NCI-H146 treated with DMSO at 0.1 percent for 48 hours (cell line): Measurements from ENCODE around the gene MPZL2.
A peak's percentile ranks its signal among the peaks of the same experiment; 100 is the strongest.

Source experiments
- DNase-seq: peaks from one replicate; lab custom pipeline; 2025; ENCODE audit not compliant: unreplicated experiment; lab: John Stamatoyannopoulos, UW

The MPZL2 gene

DNA sequence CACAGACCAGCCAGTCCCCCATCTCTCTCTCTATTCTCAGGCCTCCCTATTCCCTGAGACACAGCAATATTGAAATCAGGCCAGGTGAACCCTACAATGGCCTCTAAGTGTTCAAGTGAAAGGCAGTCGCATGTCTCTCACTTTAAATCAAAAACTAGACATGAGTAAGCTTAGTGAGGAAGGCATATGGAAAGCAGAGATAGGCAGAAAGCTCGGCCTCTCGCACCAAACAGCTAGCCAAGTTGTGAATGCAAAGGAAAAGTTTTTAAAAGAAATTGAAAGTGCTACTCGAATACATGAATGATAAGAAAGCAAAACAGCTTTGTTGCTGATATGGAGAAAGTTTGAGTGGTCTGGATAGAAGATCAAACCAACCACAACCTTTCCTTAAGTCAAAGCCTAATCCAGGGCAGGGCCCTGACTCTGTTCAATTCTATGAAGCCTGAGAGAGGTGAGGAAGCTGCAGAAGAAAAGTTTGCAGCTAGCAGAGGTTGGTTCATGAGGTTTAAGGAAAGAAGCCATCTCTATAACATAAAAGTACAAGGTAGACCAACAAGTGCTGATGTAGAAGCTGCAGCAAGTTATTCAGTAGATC lies 19.8 kb upstream of the MPZL2 start:
- no peak for DNase-seq

DNA sequence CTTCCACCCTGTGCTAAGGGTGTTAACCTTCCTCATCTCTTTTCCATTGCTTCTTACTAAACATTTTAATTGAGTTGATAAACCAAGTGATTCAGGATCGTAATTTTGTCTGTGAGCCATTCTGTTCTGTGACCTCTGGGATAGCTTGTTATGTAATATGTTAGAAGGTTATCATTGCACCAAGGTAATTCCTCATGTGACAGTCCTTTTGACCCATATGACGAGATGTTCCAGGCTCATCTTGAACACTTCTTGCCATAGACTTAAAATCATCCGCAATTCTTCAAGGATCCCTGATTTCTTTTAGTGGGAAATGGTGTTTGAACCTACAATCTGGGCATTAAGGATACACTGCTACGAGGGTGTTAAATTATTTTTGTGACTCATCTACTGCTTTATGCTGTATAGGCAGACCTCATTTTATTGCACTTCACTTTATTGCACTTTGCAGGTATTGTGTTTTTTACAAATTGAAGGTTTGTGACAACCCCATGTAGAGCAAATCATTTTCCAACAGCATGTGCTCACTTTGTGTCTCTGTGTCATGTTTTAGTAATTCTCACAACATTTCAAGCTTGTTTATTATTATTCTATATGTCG lies 19.0 kb upstream of the MPZL2 start:
- no peak for DNase-seq

DNA sequence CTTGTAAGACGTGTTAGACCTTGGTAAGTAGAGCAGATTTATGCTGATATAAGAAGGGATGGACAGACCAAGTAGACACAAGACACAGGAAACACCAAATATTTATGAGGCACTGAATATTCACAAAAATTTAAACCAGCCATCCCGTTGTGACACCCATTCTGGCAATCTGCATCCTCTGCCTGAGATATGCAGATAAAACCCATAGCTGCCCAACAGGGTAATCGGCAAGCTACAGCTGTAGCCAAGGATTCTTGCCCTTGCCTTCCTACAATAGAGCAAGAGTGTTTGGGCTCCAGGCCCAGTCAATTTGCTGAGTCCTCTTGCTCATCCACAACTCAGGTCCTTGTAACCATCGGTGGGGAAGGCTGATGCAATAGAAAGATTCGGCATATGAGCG lies 18.5 kb upstream of the MPZL2 start:
- DNase-seq, result no peak

GRCh38 chr11:118281284-118281683 lies 17.2 kb upstream of the MPZL2 start:
- DNase-seq, result no peak

DNA sequence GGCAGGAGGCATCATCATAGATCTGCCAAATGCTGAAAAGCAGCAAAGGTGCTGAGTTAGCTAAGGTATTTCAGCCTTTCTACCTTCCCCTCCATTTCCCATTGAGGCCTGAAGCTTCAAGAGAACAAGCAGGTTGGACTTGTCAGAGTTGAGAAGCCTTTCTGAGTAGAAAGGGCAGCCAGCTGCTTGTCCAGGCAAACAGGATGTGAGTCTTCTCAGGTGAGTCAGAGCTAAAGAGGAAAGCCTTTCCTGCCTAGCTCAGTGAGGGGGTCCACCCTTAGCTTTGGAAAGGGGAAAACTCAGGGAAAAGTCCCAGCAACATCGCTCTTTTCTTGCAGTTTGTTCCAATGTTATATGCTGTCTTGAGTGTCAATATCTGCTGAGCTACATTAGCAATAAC lies 13.2 kb upstream of the MPZL2 start:
- DNase-seq, result no peak

GRCh38 chr11:118276422-118276821 lies 12.3 kb upstream of the MPZL2 start:
- no peak for DNase-seq

DNA sequence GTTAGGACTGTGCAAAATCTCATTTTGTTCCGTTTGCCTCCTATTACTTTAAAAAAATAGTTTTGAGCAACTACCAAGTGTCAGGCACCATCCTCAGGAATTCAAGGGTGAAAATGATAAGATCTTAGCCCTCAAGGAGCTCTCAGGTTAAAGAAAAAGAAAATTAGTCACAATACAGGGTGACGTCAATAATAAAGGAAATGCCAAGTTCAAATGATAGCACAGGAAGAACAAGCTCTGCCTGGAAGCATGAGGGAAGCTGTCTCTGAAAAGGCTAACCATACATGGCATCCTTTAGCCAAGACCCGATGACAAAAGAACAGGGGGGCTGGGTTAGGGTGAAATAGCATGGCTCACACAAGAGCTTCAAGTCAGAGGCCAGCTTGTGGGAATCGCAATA lies 11.1 kb upstream of the MPZL2 start:
- no peak for DNase-seq

DNA sequence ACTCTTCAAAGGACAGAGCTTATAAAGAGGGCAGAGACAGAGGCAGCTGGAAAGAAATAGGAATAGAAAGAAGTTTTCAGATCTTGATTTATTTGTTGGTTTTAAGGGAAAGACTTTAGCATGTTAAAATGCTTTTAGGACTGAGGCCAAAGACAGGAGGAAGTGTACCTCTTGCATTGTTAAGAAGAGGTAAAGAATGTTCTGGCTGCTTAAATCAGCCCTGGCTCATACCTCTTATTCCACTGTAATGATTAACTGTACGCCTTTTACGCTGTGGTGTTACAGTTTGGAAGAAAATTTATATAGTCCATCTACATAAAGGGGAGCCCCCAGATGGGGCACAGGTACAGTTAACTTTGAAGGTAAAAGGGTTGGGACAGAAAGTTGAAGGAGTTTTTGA lies 10.1 kb upstream of the MPZL2 start:
- DNase-seq, result no peak

DNA sequence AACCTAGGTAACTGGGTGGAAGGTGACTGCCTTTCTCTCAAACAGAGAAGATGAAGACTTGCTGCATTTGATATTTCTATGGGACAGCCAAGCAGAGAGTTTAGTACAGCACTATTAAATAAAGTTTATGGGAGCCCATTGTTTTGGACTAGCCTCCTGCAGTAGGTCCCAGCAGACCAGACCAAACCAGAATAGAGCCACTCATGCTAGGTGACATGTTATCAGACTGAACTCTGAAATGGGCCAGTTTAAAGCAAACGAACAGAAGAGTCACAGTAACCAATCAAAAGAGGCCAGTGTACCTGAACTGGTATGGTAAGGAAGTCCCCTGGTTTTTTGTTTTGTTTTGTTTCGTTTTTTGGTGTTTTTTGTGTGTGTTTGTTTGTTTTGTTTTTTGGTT lies 7.9 kb upstream of the MPZL2 start:
- DNase-seq, result no peak

GRCh38 chr11:118267486-118267885 lies 3.4 kb upstream of the MPZL2 start:
- no peak for DNase-seq

DNA sequence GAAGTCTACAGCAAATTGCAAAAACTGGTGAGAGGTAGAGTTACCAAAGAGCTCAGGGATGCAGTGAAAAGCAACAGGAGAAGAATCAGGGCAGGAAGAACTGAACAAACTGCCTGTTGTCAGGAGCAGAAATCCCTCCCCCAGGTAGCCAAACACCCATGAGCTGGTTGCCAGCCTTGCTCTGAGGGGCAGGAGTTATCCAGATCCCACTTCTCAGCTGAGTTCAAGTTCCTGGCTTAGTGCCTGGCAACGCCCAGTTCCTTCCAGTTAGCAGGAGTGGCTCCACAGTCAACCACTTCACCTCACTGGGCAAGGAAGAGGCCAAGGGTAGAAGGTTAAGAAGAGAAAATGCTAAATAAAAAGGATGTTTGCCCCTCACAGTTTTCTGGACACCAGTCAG lies 1.9 kb upstream of the MPZL2 start:
- no peak for DNase-seq

GRCh38 chr11:118264569-118265465 lies 720 bp upstream of the MPZL2 start:
- no peak for DNase-seq

DNA sequence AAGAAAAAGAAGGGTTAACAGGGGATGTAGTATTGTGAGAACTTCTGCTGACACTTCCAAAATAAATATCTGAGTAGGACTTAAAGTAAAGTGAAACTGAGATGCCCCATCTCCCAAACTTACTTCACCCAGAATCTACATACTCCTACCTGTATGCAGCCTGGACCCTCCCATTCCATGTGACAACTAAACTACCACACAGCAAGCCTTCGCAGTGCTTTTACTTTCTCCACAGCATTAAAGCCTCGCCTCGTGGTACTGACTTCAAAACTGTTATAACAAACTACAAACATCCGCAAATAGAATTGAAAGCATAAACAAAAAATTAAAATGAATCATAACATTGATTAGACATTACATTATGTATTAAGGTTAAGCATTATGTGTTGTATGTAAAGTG lies 985 bp downstream of the MPZL2 start:
- DNase-seq, result no peak

DNA sequence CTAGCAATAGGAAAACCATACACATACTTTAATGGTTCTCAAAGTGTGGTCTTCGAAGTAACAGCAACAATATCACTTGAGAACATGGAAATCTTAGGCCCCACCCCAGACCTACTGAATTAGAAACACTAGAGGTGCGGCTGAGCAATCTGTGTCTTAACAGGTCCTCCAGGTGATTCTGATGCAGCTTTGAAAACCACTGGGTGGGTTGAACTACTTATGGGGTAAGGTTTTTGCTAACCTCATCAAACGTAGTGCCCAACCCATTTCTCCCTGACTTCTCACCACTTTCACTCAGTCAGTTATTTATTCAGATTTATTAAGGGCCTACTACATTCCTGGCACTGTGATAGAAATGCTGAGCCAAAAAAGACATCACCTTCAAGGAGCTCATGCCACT lies 3.7 kb downstream of the MPZL2 start:
- DNase-seq, result no peak

DNA sequence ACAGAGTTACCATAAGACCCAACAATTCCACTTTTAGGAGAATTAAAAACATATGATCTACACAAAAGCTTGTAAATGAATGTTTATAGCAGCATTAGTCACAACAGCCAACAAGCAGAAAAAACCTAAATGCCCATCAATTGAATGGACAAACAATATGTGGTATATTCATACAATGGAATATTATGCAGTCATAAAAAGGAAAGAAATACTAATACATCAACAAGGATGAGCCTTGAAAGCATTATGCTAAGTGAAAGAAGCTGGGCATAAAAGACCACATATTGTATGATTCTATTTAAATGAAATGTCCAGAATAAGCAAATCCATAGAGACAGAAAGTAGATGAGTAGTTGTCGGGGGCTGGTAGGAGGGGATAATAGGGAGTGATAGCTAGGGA lies 5.0 kb downstream of the MPZL2 start:
- no peak for DNase-seq

DNA sequence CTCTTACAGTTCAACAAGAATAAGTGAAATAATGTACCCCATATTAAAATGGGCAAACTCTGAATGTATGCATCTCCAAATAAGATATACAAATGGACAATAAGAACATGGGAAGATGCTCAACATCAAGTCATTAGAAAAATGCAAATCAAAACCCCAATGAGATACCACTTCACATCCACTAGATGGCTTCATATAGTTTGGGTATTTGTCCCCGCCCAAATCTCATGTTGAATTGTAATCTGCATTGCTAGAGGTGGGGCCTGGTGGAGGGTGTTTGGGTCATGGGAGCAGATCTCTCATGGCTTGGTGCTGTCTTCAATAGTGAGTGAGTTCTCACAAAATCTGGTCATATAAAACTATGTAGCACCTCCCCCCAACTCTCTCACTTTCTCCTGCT lies 5.7 kb downstream of the MPZL2 start:
- DNase-seq, result no peak

- no peak for DNase-seq
Measured at GRCh38 chr11:118252688-118253087, 11.4 kb downstream of the MPZL2 start.

DNA sequence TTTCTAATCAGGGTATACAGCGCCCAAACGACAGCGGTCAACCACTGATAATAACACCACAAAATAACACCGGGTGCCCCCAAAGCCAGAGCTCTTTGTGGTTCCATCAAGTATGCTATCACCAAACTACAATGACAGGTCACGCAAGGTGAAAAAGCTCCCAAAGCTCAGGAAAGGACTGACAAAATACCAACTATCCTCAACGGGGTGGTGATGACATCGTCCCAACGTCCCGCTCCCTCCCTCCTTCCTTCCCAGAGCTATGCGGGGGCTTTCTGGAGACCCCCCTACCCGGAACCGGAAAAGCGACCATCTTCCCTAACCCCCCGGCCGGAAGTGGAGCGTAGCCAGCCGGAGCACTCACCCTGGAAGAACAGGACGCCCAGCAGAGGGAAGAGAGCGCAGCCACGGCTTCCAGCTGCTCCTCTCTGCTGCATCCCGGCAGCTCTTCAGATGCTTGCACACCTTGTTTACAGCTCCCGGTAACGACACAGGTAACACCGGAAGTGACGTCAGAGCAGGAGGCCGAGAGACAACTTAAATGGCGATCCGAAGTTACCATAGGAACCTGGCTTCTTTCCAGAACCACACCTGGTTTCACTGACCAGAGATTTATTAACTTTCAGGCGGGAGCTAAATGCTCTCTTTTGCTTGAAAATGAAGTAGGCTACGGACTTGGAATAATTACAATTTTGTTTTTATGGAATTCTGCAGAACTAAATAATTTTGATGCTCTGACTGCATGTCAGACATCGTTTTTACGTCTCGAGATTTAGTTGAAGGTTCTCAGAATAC lies 12.0 kb downstream of the MPZL2 start, which contains the start of gene MPZL3:
Gene MPZL3, minus strand, starts transcription at position 508 of the 795 bp plus-strand sequence. Its CDS starts 71 bp downstream, at position 437.
- peak; percentile 91 for DNase-seq

DNA sequence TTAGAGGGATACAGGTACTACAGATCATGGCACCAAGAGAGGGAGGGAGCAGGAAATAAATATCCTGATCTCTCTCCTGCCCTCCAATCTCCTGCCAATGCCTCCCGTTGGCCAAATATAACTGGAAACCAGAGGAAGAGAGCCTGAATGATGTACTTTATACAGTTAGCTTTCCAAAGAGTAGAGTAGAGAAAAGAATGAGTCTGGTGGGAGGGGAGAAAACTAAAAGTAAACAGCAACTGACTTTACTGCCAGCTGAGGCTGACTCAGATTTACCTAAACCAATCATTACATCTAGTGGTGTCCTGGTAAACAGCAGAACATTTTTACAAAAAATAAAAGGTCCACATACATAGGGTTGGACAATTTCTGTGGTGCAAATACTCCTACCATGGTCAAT lies 17.1 kb downstream of the MPZL2 start:
- DNase-seq, result no peak

- no peak for DNase-seq
Measured at GRCh38 chr11:118245936-118246562, 18.0 kb downstream of the MPZL2 start.
